Measurements from ENCODE around the gene SLC19A1.

The SLC19A1 gene

GRCh38 chr21:45511007-45511406 is 31.2 kb downstream of the SLC19A1 start:
- no peak for TF ChIP-seq CTCF (conservative IDR thresholded peaks at IDR 0.05; ENCODE audit: low read length)
- DNase-seq (ENCODE audit: low read depth) = no peak
- no peak overlapping the region for H3K4me3 ChIP-seq (ENCODE audit: low read length)

- no peak for DNase-seq (ENCODE audit: low read depth)
- H3K4me3 ChIP-seq (ENCODE audit: low read length) = no peak overlapping the region
- no peak for TF ChIP-seq CTCF (conservative IDR thresholded peaks at IDR 0.05; ENCODE audit: low read length)
Measured at GRCh38 chr21:45510466-45510955, 31.7 kb downstream of the SLC19A1 start.

- no peak overlapping the region for H3K4me3 ChIP-seq (ENCODE audit: low read length)
- TF ChIP-seq CTCF (conservative IDR thresholded peaks at IDR 0.05; ENCODE audit: low read length) = no peak
- DNase-seq (ENCODE audit: low read depth) = no peak
Measured at GRCh38 chr21:45509566-45510465, 32.4 kb downstream of the SLC19A1 start.

GRCh38 chr21:45508607-45509565 is 33.4 kb downstream of the SLC19A1 start:
- no peak for TF ChIP-seq CTCF (conservative IDR thresholded peaks at IDR 0.05; ENCODE audit: low read length)
- no peak overlapping the region for H3K4me3 ChIP-seq (ENCODE audit: low read length)

GRCh38 chr21:45507888-45508508 is 34.2 kb downstream of the SLC19A1 start:
- H3K4me3 ChIP-seq (ENCODE audit: low read length) = no peak overlapping the region
- DNase-seq (ENCODE audit: low read depth) = no peak
- no peak for TF ChIP-seq CTCF (conservative IDR thresholded peaks at IDR 0.05; ENCODE audit: low read length)

More at GRCh38 chr21:45508607-45509565, 33.4 kb downstream of the SLC19A1 start:
- no peak for DNase-seq (ENCODE audit: low read depth)

GRCh38 chr21:45507523-45507875 is 34.7 kb downstream of the SLC19A1 start:
- TF ChIP-seq CTCF (conservative IDR thresholded peaks at IDR 0.05; ENCODE audit: low read length) = no peak
- no peak for DNase-seq (ENCODE audit: low read depth)
- H3K4me3 ChIP-seq (ENCODE audit: low read length) = no peak overlapping the region
